Measurements from ENCODE around the gene KRTAP10-1. TPM values are rescaled to one million over a fixed set of nuclear protein-coding genes. Genes with fewer than 3 reads are reported as not detected.

Gene KRTAP10-1
- polyA plus RNA-seq, 1 donor: not detected

DNA sequence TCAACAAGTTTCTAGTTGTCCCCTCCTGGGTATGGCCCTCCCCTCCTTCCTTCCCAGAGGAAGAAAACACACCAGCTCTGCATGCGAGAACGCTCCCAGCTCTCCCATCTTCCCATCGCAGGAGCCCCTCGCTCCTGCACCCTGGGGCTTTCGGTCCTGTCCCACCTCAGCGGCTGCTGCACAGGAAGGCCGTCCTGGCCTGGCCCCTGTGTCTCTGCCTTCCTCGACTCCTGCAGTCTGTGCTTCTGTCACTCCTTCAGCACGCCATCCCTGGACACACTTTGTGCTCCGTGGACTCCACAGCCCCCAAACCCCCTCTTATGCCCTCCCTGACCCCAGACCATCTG is 23.2 kb downstream of the KRTAP10-1 start:
- no peak for DNase-seq

DNA sequence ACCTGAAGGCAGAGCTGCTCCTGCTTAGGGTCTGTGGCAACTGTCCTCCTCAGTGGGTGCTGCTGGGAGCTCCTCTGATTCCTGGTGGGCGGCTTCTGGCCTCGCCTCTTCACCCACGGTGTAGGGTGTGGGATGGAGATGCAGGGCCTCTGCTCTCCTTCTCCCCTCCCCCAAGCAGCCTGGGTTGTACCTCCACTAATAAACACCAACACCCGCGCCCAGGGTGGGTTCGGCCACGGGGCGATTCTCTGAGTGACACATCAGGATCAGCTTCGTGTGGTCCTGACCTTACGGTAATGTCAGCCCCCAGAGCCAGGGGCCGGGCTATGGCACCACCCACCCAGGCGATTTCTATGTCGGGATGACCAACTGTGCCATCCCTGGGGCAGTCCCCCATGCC is 23.7 kb downstream of the KRTAP10-1 start:
- no peak for DNase-seq

DNA sequence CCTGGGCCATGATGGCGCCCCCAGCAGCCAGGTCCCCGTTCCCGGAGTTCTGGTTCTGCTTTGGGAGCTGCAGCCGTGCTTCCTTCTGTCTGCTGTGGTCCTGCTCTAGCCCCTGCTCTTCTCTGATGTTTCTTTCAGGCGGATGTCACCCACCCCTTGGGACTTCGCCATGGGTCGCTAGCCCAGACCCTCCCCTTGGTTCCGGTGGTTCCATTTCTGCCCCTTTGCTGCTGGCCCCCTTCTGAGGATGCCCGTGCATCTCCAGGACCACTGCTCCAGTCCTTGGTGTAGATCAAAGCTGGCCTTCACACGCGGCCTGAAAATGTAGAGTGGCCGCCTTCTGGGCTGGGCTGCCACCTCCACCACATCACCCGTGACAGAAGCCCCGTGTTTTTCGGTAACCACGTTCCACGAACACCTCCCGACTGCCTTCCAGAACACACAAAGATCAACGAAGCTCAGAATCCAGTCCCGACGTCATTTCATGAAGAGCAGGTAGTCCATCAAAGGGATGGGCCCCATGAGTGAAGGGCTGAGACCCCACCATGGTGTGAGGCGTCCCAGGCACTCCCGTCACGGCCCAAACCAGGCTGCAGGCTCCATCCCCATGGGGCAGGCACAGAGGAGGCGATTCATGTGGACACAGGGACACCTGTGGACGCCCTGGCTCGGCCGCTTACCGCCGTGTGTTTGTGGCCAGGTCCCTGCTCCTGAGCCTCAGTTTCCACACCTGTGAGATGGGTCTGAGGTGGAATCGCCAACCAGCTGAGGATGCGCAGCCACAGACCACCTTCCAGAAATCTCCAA is 24.4 kb downstream of the KRTAP10-1 start:
- no peak for DNase-seq

DNA sequence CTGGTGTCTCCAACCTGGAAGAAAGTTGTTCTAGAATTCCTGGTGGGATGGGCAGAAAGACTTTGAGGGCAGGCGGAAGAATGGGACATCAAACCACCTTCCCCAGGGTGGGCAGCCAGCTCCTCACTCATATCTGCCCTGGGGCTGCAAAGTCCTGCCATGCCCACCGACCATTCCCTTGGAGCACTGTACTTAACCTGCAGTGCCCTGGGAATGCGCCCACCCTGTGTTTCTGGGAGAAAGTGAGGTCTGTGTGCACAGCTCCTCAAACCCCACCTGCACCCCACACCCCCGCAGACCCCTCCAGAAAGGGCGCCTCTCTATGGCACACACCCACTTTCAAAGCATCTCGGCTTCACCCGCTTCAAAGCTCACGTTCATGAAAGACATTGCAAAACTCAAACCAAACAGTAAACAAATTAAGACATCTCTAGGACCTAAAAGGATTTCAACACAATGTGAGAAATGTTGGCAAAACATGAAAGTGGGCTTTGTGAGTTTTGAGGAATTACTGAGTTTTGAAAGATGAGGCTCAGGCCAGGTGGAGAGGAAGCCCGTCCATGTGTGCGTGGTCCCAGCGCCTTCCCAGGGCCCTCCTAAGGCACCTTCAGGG is 25.1 kb downstream of the KRTAP10-1 start:
- DNase-seq: no peak

DNA sequence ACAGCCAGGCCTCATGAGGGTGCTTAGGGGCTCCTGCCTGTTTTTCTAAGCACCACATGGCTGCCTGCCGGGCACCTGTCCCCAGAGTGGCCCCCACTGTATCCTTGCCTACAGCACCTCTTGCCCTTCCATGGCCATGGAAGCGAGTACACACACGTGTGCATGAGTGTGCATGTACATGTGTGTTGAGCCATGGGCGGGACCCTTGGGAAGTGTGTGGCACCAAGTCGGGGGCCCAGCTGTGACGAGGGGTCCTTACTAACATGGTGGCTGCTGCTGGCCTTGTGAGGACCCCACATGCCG is 25.8 kb downstream of the KRTAP10-1 start:
- DNase-seq: no peak

DNA sequence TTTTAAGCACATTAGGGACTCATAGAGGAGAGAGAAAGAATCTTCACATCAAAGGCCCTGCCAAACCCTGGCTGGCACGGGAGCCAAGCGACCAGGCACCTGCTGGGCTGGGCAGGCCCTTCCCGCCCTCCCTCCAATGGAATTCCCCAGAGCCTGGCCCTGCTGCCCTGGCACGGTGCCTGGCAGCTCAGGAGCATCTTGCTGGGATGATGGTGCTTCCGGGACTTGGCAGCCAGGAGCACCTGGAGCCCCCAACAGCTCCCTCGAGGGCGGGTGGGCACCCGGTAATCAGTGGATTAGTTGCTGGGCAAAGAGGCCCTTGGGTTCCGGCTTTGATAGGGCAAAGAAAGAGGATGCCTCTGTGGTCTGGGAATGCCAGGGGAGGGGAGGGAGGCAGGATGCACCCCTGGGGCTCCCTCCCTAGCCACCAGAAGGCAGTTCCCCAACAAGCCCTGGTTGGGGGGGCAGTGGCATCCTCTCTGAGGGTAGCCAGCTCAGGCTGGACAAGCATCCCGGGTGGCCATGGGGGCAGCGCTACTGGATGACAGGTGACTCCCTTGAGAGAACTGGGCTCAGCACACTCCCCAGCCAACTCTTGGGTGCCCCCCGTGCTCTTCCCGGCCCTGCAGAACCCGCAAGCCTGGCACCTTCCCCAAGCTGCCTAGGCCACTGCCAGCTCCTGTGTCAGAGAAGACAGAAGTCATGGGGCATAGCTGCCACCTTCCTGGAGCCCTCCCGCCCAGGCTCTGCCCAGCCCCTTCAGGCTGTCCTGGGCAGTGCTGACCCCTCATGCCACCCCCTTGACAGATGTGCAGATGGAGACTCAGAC is 26.4 kb downstream of the KRTAP10-1 start:
- DNase-seq: no peak

DNA sequence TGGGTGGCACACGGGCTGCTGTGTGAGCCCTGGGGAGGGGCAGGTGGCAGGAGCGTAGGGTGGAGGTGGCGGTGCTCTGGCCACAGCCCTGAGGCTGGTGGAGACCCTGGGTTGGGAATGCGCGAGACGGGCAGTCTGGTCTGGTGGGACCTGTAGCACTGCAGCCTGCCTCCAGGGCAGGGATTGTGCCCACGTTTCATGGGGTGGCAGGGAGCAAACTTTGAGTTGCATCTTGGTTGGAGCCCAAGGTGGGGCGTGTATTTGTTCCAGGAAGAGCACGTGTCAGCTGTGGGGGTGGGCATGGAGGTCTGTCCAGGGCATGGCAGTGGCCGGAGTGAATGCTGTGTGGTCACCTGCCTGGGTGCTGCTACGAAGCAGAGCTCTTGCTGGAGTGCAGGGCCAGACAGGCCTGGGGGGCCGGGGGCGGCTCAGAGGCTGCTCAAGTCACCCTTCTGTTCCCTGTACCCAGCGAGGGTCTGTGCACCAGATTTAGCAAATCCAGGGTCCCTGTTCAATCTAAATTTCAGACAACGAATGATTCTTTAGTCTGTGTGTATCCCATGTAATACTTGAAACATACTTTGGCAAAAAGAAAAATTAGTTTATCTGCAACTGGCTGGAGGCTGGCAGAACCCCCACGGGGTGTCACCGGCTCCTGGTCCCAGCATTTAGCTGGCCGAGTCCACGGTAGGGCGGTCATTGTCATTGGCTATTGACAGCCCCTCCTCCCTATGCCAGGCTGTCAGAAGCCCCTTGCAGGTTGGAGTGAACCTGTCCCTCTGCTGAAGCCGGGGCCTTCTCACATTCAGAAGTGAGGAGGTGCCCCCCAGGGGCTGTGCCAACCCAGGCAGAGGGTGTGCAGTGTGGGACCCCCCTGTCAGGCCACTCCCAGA is 27.3 kb downstream of the KRTAP10-1 start:
- DNase-seq: no peak

DNA sequence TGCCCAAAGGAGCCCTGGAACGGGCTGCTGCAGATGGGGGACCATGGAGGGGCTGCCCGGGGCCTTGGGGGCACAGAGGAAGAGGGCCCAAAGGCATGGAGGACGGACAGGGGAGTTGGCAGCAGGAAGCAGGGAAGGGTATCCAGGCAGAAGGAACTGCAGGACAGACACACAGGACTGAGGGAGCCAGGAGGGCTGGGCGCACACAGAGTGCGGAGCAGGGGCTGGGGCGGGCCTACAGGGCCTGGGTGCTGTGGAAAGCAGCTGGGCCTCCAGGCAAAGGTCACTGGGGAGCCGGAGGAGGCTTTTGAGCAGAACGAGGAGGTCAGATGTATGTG is 28.1 kb downstream of the KRTAP10-1 start:
- DNase-seq: no peak

DNA sequence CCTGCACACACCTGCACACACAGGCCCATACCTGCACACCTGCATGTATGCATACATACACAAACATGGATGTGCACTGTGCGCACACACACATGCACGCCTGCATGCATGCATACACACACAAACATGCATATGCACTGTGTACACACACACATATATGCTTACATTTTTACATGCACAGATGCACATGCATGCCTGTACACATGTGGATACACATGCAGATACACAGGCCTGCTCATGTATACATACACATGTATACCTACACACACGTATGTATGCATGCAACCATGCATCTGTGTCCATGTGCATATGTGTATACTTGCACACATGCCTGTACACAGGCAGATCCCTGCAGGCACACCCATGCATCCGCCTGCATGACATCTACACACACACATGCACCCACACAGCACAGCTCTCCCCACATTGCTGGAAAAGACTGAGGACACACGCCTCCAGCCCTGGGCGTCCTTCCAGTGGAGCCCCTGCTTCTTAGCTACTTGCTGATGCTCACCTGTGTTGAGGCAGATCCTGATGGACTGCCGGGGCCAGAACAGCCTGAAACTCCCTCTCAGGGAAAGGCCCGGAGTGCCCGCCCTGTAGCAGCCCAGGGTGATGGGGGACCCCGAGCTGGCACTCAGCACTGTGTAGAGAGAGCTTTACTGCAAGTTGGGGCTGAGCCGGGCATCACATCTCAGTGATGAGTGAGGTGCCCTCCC is 28.6 kb downstream of the KRTAP10-1 start:
- DNase-seq: no peak

DNA sequence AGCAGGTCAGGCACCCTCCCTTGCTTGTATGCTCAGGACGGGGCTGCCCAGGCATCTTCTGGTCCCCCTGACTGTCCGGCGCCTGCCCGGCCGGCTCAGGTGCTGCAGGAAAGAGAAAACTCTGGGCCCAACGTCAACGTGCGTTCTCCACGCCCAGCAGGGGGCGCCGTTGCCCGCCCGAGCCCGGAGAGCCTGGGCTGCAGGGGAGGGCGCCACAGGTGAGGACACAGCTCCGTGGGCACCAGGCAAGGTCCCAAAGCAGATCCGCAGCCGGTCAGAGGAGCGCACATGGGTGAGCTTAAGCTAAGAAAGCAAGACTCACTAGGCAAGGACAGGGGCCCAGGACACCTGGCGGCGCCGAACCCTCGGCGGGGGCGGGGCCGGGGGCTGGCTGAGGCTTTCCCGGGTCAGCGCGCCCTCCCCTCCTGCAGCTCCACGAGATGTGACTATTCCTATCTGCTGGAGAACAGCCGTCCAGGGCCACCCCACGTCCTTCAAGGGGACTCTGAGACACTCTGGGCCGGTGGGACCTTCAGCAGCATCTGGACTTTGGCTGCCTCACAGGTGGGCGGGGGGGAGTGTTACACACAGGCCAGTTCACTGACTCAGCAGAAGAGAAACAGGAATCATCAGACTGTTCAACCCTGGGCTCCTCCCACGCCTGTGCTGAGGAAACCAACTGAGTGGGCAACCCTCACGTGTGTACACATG is 29.3 kb downstream of the KRTAP10-1 start:
- DNase-seq: peak; percentile 73

DNA sequence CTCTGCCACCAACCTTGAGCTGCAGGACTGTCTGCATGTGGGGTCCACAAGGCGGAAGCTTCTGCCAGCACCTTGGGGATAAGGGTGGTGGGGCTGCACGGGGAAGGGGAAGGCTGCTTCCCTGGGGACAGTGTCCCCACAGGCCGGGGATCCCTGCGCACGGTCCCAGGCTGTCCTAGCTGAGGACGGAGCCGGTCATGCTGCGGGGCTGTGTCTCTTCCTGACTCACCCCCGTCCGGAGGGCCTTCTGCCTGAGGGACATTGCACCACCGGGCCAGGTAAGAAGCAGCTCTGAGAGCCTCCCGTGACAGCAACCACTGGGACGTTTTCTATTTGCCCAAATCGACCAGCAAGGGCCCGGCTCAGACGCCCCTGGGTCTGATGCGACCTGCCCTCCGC is 29.9 kb downstream of the KRTAP10-1 start:
- no peak for DNase-seq

DNA sequence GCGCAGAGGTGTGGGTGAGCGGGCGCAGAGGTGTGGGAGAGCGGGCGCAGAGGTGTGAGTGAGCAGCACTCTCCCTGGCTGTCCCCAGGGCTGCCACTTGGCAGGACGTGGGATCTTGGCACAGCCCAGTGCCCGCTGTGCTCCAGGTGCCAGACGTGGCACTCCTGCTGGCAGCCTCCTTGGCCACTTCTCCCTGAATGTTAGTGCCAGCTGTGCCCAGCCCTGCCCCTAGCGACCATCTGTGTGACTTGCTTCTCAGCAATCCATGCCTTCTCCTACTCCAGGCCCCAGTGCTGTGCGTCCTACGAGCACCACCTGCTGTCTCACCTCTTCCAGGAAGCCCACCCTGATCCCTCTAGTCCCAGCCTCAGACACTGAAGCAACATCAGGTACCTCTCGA is 30.5 kb downstream of the KRTAP10-1 start:
- no peak for DNase-seq

DNA sequence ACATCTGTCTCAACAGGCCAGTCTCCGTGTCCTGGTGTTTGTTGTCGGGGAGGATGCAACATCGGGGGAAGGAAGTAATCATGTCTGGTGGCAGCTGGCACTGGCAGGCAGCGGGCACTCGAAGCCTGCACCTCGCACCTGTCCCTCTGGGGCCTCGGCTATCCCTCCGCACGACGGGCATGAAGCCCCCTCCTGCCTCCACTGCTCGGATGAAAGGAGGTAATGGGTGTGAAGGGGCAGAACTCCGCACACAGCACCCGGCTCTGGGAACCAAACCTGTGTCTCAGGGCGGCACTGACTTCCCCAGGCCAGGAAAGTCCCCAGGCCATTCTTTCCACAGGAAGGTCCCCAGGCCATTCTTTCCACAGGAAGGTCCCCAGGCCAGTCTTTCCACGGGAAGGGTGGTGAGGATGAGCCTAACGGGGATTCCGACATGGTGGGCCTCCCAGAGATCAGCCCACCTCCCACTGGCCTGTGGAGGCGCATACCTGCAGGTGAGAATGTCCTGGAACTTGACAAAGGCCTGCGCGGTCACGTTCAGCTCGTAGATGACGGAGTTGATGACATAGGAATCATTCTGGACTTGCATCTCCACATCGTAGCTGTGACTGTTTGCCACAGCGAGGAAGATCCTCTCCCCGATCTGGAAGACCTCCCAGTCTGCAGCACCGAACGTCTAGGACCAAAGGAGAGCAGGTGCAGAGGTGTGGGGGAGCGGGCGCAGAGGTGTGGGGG is 31.1 kb downstream of the KRTAP10-1 start:
- DNase-seq: no peak

DNA sequence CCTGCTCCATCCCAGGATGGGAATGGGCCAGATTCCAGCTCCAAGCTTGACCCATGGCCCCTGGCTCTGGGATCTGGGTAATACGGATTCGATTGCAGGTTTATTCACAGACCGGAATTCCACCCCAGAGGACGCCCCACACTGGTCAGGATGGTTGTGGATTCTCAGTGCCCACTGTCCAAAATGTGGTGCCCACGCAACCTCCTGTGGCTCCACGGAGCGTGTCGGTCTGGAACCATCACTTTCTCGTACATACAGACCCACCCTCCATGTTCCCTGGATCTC is 31.6 kb downstream of the KRTAP10-1 start:
- DNase-seq: no peak

DNA sequence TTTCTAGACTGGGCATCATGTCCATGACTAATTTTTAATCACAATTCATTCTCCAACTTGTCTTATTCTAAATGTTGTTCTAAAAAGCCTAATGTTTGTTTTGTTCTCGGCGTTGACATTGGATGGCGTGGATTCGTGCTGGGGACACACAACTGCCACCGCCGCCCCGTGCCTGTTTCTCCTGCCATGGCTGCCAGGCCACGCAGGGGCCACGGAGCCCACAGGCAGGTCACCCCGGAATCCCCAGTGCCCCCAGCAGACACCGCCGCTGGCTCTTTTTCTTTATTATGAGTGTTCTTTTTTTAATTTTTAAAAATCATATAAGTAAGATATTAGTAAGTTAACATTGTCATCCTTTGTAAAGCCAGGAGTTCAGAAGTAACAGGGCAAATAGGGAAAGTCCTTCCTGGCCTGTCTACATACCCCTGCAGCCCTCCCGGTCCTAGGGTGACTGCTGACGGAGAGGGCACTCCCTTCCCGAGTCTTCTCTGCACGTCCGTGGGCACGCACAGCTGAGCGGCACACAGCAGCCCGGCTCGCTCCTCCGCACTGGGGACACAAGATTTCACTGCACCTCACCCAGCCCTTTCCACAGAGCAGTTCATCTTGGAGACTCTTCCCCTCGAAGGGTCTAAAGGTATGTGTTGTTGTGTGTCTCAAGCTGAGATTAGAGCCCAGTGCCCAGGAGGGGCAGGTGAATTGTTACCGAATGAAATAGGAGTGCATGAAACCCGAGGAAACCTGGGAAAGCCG is 32.1 kb downstream of the KRTAP10-1 start:
- no peak for DNase-seq

DNA sequence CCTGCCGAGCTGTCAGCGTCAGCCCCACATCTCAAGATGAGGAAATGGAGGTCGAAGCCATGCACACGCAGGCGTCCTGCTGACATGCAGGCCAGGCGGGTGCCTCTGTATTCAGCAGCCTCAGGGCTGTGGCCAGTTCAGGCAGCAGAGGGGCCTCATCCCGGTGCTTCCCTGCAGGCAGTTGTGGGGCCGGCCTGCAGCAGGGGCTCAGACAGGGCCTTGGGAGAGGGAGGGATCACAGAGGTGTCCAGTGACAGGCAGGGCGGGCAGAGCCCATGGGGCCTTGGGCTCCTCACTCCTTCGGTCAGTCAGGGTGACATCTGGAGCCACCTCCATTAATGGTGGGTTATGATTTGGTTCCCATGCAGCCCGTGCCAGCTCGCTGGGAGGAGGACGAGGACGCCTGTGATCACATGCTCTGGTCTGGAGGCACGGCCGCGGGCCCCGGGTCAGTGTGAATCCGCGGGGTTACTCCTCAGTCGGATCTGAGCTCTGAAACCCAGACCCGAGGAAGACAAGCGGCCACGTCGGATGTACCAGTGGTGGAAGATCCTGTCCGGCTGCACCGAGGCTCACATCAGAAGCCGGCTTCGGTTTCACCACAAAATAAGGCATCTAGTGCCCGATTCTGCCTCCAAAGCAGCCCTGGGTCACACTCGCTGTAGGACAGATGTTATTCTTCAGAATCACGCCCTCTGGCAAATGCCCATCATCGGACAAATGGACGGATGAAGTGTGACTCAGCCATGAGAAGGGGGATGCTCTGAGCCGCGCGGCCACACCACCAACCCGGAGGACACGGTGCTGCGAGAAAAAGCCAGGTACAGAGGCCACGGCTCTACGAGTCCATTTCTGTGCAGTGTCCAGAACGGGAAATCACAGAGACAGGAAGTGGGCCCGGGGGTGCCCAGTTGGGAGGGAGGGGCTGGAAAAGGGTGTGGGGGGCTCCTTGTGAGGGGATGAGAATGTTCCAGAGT is 33.4 kb downstream of the KRTAP10-1 start:
- no peak for DNase-seq

DNA sequence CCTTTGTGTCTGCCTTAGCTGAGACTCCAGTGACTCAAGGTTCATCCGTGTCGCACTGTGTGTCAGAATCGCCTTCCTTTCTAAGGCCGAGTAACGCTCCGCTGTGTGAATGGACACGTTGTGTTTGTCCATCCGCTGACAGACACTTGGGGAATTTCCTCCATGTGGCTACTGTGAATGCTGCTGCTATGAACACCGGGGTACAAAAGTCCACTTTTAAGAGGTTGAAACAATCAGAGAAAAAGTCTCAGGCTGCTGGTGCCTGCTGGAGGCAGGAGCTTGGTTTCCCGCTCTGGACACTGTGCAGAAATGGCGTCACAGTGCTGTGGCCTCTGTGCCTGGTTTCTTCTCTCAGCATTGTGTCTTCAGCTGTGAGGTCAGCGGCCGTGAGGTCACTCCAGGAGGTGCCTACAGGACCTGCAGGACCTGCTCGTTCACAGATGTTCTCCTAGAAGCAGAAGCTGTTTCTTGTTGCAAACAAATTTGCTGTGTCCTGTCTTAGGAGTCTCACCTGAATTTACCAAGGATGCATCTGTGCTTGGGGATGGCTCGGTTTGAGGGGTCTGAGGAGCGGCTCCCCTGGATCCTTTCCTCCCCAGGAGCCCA is 34.2 kb downstream of the KRTAP10-1 start:
- no peak for DNase-seq

DNA sequence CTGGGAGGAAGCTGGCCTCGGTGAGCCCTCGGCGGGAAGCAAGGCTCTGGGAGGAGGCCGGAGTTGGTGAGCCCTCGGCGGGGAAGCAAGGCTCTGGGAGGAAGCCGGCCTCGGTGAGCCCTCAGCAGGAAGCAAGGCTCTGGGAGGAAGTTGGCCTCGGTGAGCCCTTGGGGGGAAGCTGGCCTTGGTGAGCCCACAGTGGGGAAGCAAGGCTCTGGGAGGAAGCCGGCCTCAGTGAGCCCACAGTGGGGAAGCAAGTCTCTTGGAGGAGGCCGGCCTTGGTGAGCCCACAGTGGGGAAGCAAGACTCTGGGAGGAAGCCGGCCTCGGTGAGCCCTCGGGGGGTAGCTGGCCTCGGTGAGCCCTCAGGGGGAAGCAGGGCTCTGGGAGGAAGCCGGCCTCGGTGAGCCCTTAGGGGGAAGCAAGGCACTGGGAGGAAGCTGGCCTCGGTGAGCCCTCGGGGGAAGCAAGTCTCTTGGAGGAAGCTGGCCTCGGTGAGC is 36.0 kb downstream of the KRTAP10-1 start:
- no peak for DNase-seq
